ENCODE results near the gene CAPN15.

CAPN15 gene

DNA sequence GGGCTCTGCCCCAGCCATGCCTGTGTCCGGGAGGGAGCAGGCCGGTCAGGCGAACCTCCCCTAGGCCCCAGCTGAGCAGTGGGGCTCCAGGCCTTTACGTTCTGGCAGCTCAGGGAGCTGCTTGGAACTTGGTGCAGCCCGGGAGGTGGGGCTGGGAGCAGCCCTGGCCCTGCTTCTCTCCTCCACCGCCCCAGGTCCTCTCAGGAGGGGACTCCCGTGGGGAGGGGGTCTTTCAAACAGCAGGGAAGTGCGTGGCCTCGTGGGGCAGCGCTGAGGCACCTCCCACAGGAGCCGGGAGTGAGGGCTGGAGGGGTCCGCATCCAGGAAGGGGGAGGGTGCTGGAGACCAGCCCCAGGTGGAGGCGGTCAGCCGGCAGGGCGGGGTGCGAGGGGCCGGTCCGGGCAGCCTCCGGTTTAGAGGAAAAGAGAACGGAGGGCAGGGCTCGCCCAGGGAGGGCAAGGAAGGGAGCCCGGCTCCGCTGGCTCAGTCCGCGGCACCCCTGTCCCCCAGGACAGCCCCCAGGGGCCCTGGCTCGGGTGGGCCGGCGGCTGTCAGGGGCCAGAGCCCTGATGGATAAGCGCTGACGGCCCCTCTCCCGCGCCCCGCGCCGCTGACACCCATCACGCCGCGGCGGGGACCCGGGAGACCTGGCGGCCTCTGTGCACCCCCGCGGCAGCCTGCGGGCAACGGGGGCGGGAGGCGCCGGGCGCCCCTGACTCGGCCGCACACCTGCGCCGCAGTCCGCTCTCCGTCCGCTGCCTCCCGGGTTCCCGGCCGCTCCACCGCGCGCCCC is 32.1 kb downstream of the CAPN15 start:
- no peak for DNase-seq (ENCODE audit: insufficient read length, low spot score)
- no peak for FAIRE-seq

GRCh38 chr16:560204-560700 is 32.7 kb downstream of the CAPN15 start, which contains the start of gene PRR35:
PRR35 (plus strand) TSS chr16:560394; CDS start chr16:563295, 2,901 bp downstream.
- DNase-seq (ENCODE audit: insufficient read length, low spot score) (no peak), FAIRE-seq (no peak)

GRCh38 chr16:560701-561412 is 33.3 kb downstream of the CAPN15 start:
- no peak for FAIRE-seq
- DNase-seq (ENCODE audit: insufficient read length, low spot score): no peak

DNA sequence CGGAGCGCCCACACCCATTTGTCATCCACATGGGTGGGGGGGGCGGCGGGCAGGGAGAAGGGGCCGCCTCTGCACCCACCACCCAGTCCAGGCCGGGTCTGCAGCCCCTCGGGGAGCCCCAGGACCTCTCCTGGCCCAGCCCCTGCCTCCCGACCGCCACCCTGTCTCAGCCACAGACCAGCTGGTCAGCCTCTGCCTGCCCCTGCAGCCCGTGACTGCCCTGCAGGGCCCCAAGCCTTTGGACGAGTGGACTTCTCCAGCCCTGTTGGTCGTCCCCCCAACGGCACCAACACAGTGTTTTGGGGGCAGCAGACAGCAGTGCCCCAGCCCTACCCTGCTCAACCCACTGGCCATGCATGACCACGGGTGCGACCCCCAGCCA is 33.9 kb downstream of the CAPN15 start:
- FAIRE-seq (no peak), DNase-seq (ENCODE audit: insufficient read length, low spot score) (no peak)

DNA sequence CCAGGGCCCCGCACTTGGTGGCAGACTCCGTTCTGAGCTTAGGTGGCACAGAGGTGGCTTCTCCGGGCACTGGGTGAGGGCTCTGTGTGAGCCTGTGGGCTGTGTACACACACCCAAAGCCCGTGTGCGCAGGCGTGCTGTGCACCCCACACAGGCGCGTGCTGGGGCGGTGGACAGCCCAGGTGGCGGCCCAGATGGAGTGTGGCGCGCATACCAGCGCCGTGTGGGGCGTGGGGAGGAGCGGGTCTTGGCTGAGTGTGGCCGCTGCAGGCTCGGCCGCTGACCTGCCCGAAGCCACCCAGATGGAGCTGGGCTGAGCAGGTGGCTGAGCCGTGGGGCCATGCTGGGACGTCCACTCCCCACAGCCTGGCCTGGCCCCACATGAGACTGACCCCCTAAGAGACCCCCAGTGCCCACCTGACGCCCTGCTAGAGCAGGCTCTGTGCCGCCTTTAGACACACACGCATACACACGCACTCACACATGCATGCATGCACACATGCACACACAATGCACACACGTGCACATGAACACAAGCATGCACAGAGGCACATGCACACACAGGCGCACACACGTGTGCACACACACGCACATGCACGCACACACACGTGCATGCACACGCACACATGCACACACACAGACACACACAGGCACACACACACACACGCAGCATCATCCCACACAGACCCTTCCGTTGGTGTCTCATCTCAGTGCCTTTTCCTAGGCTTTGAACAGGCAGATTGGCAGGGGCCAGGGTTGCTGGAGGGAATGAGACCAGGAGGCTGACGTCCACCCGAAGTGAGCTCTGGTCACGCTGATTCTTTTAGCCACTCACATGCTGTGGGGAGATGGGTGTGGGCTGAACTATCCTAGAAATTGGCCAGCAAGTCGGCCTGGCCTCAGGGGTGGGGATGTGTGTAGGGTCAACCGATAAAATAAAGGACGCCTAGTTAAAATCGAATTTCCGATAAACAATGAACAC is 34.7 kb downstream of the CAPN15 start:
- peak; percentile 86 for FAIRE-seq
- no peak for DNase-seq (ENCODE audit: insufficient read length, low spot score)

DNA sequence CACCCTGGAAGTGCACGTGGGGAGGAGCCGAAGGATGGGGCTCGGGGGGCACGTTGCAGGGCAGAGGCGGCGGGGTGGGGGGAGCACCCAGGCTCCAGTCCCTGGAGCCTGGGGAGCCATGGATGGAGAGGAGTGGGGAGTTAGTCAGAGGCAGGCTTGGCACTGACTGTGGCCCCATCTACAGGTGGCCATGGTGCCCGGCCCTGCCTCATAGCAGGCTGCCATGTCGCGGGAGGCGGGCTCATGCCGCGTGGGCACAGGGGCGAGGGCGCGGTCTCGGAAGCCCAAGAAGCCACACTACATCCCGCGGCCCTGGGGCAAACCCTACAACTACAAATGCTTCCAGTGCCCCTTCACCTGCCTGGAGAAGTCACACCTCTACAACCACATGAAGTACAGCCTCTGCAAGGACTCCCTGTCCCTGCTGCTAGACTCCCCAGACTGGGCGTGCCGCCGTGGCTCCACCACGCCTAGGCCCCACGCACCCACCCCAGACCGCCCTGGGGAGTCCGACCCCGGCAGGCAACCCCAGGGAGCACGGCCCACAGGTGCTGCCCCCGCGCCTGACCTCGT is 35.6 kb downstream of the CAPN15 start:
- no peak for DNase-seq (ENCODE audit: insufficient read length, low spot score)

GRCh38 chr16:564690-565418 is 37.3 kb downstream of the CAPN15 start:
- DNase-seq (ENCODE audit: insufficient read length, low spot score) (no peak), FAIRE-seq (no peak)

More for the DNA sequence above, 35.6 kb downstream of the CAPN15 start:
- FAIRE-seq: no peak

DNA sequence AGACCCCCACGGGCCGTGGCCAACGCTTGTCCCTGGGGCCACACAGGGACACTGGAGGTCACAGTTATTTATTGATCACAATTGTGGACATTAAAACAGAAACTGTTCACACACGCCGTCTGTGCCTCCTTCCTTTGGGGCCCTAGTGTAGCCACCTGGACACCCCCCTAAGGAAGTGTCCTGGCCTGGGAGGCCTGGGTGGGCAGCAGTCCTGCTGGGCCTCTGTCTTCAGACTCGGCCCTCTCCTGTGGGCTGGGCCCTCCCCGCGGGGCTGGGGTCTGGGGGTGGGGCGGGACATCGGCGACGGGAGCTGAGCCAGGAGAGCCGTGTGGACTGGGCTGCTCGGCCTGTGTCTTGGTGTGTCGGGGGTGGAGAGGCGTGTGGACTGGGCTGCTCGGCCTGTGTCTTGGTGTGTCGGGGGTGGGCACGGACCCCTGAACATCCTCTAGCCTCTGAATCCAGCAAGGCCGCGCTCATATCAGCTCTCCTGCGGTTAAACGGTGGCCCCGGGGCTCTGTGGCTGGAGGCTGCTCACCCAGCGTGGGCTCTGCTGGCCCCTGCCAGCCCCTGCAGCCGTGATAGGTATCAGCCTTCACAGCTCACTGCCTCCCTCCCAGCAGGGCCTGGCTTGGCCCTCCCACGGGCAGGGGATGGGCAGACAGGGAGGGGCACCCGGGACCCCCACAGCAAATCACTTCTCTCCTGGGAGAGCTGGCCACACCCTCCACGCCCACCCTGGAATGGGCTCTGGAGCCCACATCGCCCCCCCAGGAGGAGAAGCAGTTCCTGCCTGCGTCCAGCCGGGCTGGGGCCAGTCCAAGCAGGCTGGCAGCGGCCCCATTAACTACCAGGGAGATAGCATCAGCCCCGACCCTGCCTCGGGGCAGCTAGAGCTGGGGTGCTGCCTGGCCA is 38.2 kb downstream of the CAPN15 start:
- DNase-seq (ENCODE audit: insufficient read length, low spot score): peak; percentile 53

DNA sequence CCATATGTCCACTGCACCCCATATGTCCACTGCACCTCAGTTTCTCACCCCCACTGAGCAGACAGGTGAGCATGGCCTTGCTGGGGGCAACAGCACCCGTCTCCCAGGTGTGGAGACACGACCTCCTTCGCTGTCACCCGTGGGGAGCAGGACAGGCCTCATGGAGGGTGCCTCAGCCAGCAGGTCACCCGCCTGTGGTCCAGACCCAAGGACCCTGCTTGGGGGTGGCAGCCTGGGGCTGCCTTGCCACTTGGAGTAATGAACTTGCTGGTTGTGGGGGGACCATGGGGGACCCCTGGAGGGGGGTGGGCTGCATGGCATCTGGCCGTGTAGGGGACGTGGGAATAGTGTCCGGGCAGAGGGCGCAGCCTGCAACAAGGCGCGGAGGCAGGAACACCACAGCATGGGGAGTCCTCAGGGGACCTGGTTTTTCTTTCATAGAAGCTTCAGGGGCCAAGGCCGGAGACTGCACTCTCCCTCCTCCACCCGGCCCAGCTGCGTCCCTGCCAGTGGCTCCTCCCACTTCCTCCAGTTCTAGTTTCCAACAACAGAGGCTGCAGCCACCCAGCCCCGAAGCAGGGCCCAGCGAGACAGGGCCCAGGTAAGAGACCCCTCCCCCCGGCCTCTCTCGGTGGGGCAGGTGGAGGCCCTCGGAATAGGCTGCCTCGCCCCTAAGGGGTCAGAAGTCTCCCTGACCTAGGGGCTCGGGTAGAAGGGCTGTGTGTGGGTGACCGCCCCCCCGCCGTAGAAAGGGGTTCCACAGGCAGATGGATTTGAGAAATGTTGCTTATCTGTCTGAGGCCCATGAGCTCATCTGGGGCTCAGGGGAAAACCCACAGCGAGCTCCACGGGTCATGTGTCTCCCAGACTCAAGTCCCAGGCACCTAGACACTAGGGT is 39.2 kb downstream of the CAPN15 start, which contains the start of gene NHLRC4:
TSS of gene NHLRC4 (plus strand) at position 531 of the 898 bp plus-strand sequence. CDS start 1,043 bp downstream, outside the sequence.
- DNase-seq (ENCODE audit: insufficient read length, low spot score): peak; percentile 41
- no peak for FAIRE-seq

More for the DNA sequence above, 38.2 kb downstream of the CAPN15 start:
- FAIRE-seq: no peak

DNA sequence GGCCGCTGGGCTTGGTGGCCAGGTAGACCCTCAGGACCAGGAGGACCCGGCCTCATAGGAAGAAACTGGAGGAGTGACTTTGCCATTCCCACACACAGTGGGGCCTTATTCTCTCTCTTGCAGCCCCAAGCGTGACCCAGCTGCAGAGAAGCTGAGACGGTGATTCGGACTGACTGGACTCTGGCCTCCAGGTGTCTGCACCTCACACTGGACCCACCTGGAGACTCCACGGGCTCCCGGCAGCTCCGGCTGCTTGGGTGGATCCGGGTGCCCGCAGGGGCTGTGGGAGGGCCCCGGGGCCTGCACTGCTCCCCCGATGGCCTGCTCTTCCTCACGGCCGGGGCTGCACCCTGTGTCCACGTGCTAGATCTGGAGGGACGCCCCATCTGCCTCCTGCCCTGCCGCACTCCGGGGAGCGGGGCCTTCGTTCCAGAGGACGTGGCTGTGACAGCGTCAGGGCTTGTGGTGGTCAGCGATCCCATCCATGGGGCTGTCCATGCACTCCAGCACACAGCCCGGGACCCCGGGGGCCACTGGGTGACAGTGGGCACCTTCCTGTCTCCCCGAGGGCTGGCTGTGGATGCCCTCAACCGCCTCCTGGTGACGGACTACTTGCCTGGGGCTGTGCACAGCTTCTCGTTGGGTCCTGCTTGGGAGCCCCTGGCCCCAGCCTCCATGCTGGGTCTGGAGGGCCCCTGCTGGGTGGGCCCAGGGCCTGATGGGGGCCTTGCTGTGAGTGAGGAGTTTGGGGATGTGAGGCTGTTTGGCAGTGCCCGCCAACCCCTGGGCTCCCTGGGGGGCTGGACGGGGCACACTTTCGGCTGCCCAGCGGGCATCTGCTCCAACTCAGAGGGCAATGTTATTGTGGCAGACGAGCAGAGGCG is 40.1 kb downstream of the CAPN15 start:
- no peak for FAIRE-seq
- no peak for DNase-seq (ENCODE audit: insufficient read length, low spot score)

DNA sequence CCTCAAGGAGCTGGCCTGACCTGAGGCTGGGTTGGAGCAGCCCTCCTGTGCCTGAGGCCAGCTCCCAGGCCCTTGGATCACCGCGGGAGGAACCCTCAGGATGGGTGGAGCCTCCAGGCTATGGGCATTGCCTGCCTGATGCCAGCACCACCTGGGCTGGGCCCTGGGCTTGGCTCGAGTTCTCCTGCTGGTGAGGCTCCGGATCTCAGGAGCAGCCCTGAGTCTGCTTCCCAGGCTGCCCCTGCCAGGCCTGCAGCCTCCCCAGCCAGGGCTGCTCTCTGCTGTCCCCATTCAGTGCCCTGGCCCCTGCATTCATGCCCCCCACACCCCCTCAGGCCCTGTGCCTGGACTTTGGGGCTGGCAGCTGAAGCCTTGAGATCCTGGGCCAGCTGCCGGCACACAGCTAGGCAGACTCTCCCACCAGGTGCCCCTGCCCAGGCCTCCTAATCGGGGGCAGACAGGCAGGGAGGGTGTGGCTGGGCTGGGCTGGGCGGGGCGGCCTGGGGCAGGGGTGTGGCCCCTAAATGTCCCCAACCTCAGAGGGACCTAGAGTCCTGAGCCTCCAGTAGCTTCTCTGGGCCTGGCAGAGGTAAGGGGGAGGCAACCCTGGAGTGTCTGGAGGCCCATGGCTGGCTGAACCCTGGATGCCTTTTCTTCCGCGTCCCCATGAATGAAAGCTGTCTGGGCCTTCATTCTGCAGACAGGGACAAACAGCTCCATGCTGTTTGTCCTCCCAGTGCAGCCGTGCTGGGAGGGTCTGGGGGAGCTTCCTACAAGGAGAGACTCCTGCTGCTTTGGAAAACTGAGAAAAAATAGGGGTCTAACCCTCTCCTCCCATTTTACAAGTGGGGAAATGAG is 41.1 kb downstream of the CAPN15 start:
- no peak for FAIRE-seq
- no peak for DNase-seq (ENCODE audit: insufficient read length, low spot score)

DNA sequence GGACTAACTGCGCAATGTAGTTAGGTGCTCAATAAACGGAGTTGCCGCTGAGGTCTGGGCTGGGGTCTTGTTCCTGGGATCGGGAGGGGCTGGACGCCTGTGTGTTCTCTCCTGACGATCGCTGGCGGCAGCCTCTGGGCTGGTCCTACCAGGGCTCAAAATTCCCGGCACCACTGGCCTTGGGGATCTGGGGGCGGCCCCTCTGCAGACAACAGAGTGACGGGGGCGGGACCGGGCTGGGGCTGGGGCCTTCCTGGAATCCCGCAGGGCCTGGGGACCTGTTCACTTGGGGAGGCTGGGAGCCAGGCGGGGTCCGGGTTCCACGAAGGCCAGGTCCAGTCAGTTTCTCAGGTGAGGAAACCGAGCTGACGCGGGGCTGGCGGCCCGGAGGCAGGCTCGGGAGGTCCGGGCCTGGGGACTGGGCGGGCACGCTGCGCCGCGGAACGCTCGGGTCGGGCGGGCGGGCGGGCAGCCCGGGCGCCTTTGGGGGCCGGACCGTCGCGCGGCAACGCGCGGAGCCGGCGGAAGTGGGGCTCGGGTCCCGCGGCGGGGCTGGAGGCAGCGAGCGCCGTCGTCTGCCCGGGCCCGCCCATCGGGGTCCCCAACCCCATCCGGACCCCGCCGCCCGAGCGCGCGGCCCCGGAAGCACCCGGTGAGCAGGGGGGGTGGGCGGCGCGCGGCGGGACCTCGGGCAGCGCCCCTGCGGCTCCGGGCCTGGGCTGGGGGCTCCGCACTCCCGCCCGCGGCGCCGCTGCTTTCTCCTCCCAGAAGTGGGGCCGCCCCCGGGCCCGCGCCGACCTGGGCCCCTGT is 42.1 kb downstream of the CAPN15 start, which contains the start of gene PIGQ:
TSS of gene PIGQ (plus strand) at position 524 of the 810 bp plus-strand sequence. CDS start 4,107 bp downstream, outside the sequence.
- no peak for FAIRE-seq
- peak; percentile 79 for DNase-seq (ENCODE audit: insufficient read length, low spot score)

- no peak for FAIRE-seq
- no peak for DNase-seq (ENCODE audit: insufficient read length, low spot score)
These were observed 45.5 kb downstream of the CAPN15 start for GRCh38 chr16:572865-573650.
